Stimulated activated CD4-positive, alpha-beta T cell treated with anti-CD3 and anti-CD28 coated beads, Interleukin-15, amount 100 ng/mL, for 1 hour (primary cell): ENCODE results near the gene ACTMAP.

Experiments
- DNase-seq, 2 donors: peaks; one replicate each; pipeline ENCODE4 v3.0.0-alpha.2; 2020; ENCODE audit warnings: low read depth in 1 of 2, low spot score in 1 of 2

The ACTMAP gene

GRCh38 chr19:40701758-40702157, 48.5 kb downstream of the ACTMAP start:
- DNase-seq = no peak

GRCh38 chr19:40700083-40700482, 50.2 kb downstream of the ACTMAP start:
- no peak for DNase-seq

GRCh38 chr19:40697007-40697406, 53.3 kb downstream of the ACTMAP start:
- no peak for DNase-seq

- DNase-seq = no peak
These were observed 54.4 kb downstream of the ACTMAP start for GRCh38 chr19:40695881-40696280.

GRCh38 chr19:40693896-40694295, 56.4 kb downstream of the ACTMAP start:
- DNase-seq = no peak

GRCh38 chr19:40693150-40693788, 57.0 kb downstream of the ACTMAP start:
- DNase-seq = no peak

GRCh38 chr19:40692212-40692551, 58.1 kb downstream of the ACTMAP start:
- DNase-seq = no peak

- no peak for DNase-seq
These were observed 58.7 kb downstream of the ACTMAP start for GRCh38 chr19:40691421-40692211.
